IMR-90 (cell line): ENCODE results near the gene MMP8. TPM values are rescaled to one million over a fixed set of nuclear protein-coding genes. Genes with fewer than 3 reads are reported as not detected.
A peak's percentile ranks its signal among the peaks of the same experiment; 100 is the strongest.

Experiments
- ATAC-seq: fragments of 200-7000 bp; cut with Tn5 transposase; 2 replicates; pipeline ENCODE4 v1.9.1; 2020; ENCODE audit warnings: low read depth, mild to moderate bottlenecking, moderate library complexity
- BruUV-seq: library from RNA; stranded (reverse); fragments of 400-500 nt; replicated peaks from 2 replicates; lab custom pipeline; 2021; lab: Mats Ljungman, UMichigan
- CTCF ChIA-PET: fragments of 300-600 bp; formaldehyde crosslinking; extraction: SDS; loops from one replicate; lab custom pipeline; 2021; ENCODE audit warnings: antibody characterized with exemption; lab: Yijun Ruan, JAX
- POLR2A ChIA-PET: fragments of 300-600 bp; sonication (Branson Sonifier 250); formaldehyde crosslinking; loops from one replicate; lab custom pipeline; 2022; ENCODE audit warnings: antibody characterized with exemption; ENCODE audit not compliant: unreplicated experiment; lab: Charles Lee
- DNase-seq: peaks from one replicate; pipeline ENCODE4 v3.0.0; 2013
- H2AFZ ChIP-seq: replicated peaks from 2 replicates; pipeline ENCODE3; 2013; ENCODE audit warnings: low read length, mild to moderate bottlenecking; ENCODE audit not compliant: poor library complexity
- H2AK5ac ChIP-seq: 2 replicates; pipeline ENCODE4 v1.6.1; 2013; ENCODE audit warnings: low read depth, low read length, inconsistent platforms
- H2AK9ac ChIP-seq: replicated peaks from 2 replicates; pipeline ENCODE3; 2013; ENCODE audit warnings: mild to moderate bottlenecking, low read depth, low read length, moderate library complexity; ENCODE audit not compliant: poor library complexity
- H2BK120ac ChIP-seq: 2 replicates; pipeline ENCODE4 v1.6.1; 2013; ENCODE audit warnings: low read depth, low read length, inconsistent platforms
- H2BK15ac ChIP-seq: 3 replicates; pipeline ENCODE4 v1.6.1; 2013; ENCODE audit warnings: low read depth, low read length, inconsistent platforms
- H2BK20ac ChIP-seq: 2 replicates; pipeline ENCODE4 v1.6.1; 2013; ENCODE audit warnings: low read depth, mild to moderate bottlenecking, inconsistent platforms, low read length, moderate library complexity
- H2BK5ac ChIP-seq: 2 replicates; pipeline ENCODE4 v1.6.1; 2013; ENCODE audit warnings: mild to moderate bottlenecking, low read depth, low read length, inconsistent platforms; ENCODE audit not compliant: poor library complexity, severe bottlenecking
- H3K14ac ChIP-seq: replicated peaks from 2 replicates; pipeline ENCODE4 v1.6.1; 2013; ENCODE audit warnings: low read depth, low read length, inconsistent platforms
- H3K18ac ChIP-seq: 2 replicates; pipeline ENCODE4 v1.6.1; 2013; ENCODE audit warnings: low read depth, low read length, control low read depth
- H3K23ac ChIP-seq: 2 replicates; pipeline ENCODE4 v1.6.1; 2013; ENCODE audit warnings: low read depth, low read length, inconsistent platforms
- H3K27ac ChIP-seq: 2 replicates; pipeline ENCODE4 v1.5.1; 2013; ENCODE audit warnings: mild to moderate bottlenecking, control low read depth, low read length; ENCODE audit not compliant: insufficient read depth
- H3K27me3 ChIP-seq: 2 replicates; pipeline ENCODE4 v1.6.1; 2013; ENCODE audit warnings: low read length; ENCODE audit not compliant: control insufficient read depth, insufficient read depth
- H3K36me3 ChIP-seq: 2 replicates; pipeline ENCODE4 v1.6.1; 2013; ENCODE audit warnings: low read length, mixed read lengths; ENCODE audit not compliant: control insufficient read depth, insufficient read depth
- H3K4ac ChIP-seq: 2 replicates; pipeline ENCODE4 v1.6.1; 2013; ENCODE audit warnings: low read depth, low read length, inconsistent platforms
- H3K4me1 ChIP-seq: 2 replicates; pipeline ENCODE4 v1.6.1; 2013; ENCODE audit warnings: low read length, mixed read lengths; ENCODE audit not compliant: control insufficient read depth, insufficient read depth
- H3K4me2 ChIP-seq: 2 replicates; pipeline ENCODE4 v1.6.1; 2013; ENCODE audit warnings: low read depth, mild to moderate bottlenecking, control low read depth, low read length, moderate library complexity
- H3K4me3 ChIP-seq: 2 replicates; pipeline ENCODE4 v1.5.1; 2013; ENCODE audit warnings: low read depth, mild to moderate bottlenecking, control low read depth, low read length, moderate library complexity; ENCODE audit not compliant: insufficient read depth
- H3K56ac ChIP-seq: 2 replicates; pipeline ENCODE4 v1.6.1; 2013; ENCODE audit warnings: low read length, inconsistent platforms; ENCODE audit not compliant: insufficient read depth; ENCODE audit errors: extremely low read depth
- H3K79me1 ChIP-seq, 2 experiments: 2 replicates each; pipeline ENCODE4 v1.6.1; 2013; ENCODE audit warnings: low read length in 2 of 2, inconsistent platforms in 1 of 2, low read depth in 1 of 2
- H3K9ac ChIP-seq: 2 replicates; pipeline ENCODE4 v1.6.1; 2013; ENCODE audit warnings: low read depth, low read length, control low read depth
- H3K9me1 ChIP-seq: 2 replicates; pipeline ENCODE4 v1.6.1; 2013; ENCODE audit warnings: low read length, inconsistent platforms; ENCODE audit not compliant: insufficient read depth
- H3K9me3 ChIP-seq: 2 replicates; pipeline ENCODE4 v1.6.1; 2013; ENCODE audit warnings: low read length; ENCODE audit not compliant: control insufficient read depth, insufficient read depth
- H4K20me1 ChIP-seq: 2 replicates; pipeline ENCODE4 v1.6.1; 2013; ENCODE audit warnings: low read length, inconsistent platforms; ENCODE audit not compliant: insufficient read depth
- H4K5ac ChIP-seq: 2 replicates; pipeline ENCODE4 v1.6.1; 2013; ENCODE audit warnings: mild to moderate bottlenecking, low read depth, low read length, control low read depth
- H4K8ac ChIP-seq, 2 experiments: 2 replicates each; pipeline ENCODE4 v1.6.1; 2013; ENCODE audit warnings: low read depth in 2 of 2, low read length in 2 of 2, control low read depth in 1 of 2, inconsistent platforms in 1 of 2
- H4K91ac ChIP-seq: 2 replicates; pipeline ENCODE4 v1.6.1; 2013; ENCODE audit warnings: low read depth, low read length, inconsistent platforms; ENCODE audit not compliant: insufficient read depth
- BHLHE40 ChIP-seq: fragments of 150-350 bp; IDR thresholded peaks from 2 replicates; pipeline ENCODE4 v1.6.1; 2016; ENCODE audit warnings: mild to moderate bottlenecking, low read depth, low read length
- CHD1 ChIP-seq: IDR thresholded peaks from 2 replicates; pipeline ENCODE4 v1.6.1; 2012; ENCODE audit warnings: low read depth, low read length, improper control_type of control experiment
- CTCF ChIP-seq: conservative IDR thresholded peaks from 2 replicates; pipeline ENCODE4 v1.5.1; 2012; ENCODE audit warnings: mild to moderate bottlenecking, low read depth, low read length, improper control_type of control experiment
- FOS ChIP-seq: fragments of 150-350 bp; IDR thresholded peaks from 2 replicates; pipeline ENCODE4 v1.6.1; 2016; ENCODE audit warnings: low read depth, low read length
- MAZ ChIP-seq: IDR thresholded peaks from 2 replicates; pipeline ENCODE4 v1.6.1; 2012; ENCODE audit warnings: low read depth, mild to moderate bottlenecking, low read length, improper control_type of control experiment, moderate library complexity, borderline replicate concordance
- MXI1 ChIP-seq: IDR thresholded peaks from 2 replicates; pipeline ENCODE4 v1.6.1; 2012; ENCODE audit warnings: low read depth, mild to moderate bottlenecking, low read length, moderate library complexity, borderline replicate concordance
- POLR2A ChIP-seq: IDR thresholded peaks from 2 replicates; pipeline ENCODE4 v1.6.1; 2012; ENCODE audit warnings: mild to moderate bottlenecking, low read depth, low read length
- RAD21 ChIP-seq: IDR thresholded peaks from 2 replicates; pipeline ENCODE4 v1.6.1; 2012; ENCODE audit warnings: low read length, improper control_type of control experiment
- RCOR1 ChIP-seq: IDR thresholded peaks from 2 replicates; pipeline ENCODE4 v1.6.1; 2012; ENCODE audit warnings: mild to moderate bottlenecking, low read length, improper control_type of control experiment; ENCODE audit not compliant: insufficient replicate concordance
- RFX5 ChIP-seq: IDR thresholded peaks from 2 replicates; pipeline ENCODE4 v1.8.0; 2012; ENCODE audit warnings: low read depth, mild to moderate bottlenecking, low read length, moderate library complexity
- SMC3 ChIP-seq: fragments of 150-350 bp; IDR thresholded peaks from 2 replicates; pipeline ENCODE4 v1.6.1; 2016; ENCODE audit warnings: low read depth, mild to moderate bottlenecking, antibody characterized with exemption, low read length, moderate library complexity
- USF2 ChIP-seq: fragments of 150-350 bp; IDR thresholded peaks from 2 replicates; pipeline ENCODE4 v1.6.1; 2017; ENCODE audit warnings: mild to moderate bottlenecking, antibody characterized with exemption, low read length, low read depth
- WGBS, 2 experiments: methylation state at CpG; one replicate each; pipeline versions ENCODE4 v1.1.5 to v1.1.7; 2013; ENCODE audit warnings: missing lambda C conversion rate in 2 of 2; ENCODE audit not compliant: insufficient read length in 1 of 2; ENCODE audit errors: extremely low coverage in 2 of 2; 5-methylcytosine and 5-hydroxymethylcytosine counted together
- dilution Hi-C: fragments of 300-500 bp; cut with HindIII; formaldehyde crosslinking; loops from one replicate; pipeline ENCODE4 v1.14.3; 2018; ENCODE audit warnings: low sequenced_read_pairs; ENCODE audit not compliant: unreplicated experiment
- in situ Hi-C: fragments of 300-500 bp; cut with MboI; formaldehyde crosslinking; loops from 3 replicates; pipeline ENCODE4 v1.14.3; 2019; ENCODE audit warnings: low sequenced_read_pairs, inconsistent platforms, mixed read lengths
- intact Hi-C: fragments of 100-400 bp; cut with micrococcal nuclease; formaldehyde crosslinking; loops from 2 replicates; pipeline ENCODE4 v1.10.0; 2022
- polyA plus RNA-seq, 3 experiments: library from polyadenylated mRNA; depleted of rRNA; stranded (reverse); fragments of >200 nt; gene quantifications; 2 replicates each; pipeline ENCODE4 v1.2.3, GENCODE V29; 2012; ENCODE audit warnings: low replicate concordance in 1 of 3
- total RNA-seq: library from RNA; depleted of rRNA; stranded (reverse); fragments of >200 nt; gene quantifications from 2 replicates; pipeline ENCODE4 v1.2.3, GENCODE V29; 2012

MMP8 gene
- total and polyA plus RNA-seq, 2 of the 4 experiments (the other 2 are of a cell fraction), result 0.05 to 0.18 TPM

GRCh38 chr11:102669664-102670063 is 55.1 kb downstream of the MMP8 start:
- BruUV-seq, result no TSS peak
- Histone ChIP-seq H3K56ac (no peak overlapping the region), H3K79me1 (no peaks in the 10 kb centered on the region), H2AFZ (no peak overlapping the region), H3K27ac (no peak overlapping the region), H3K9ac (no peak overlapping the region), H4K8ac (no peak overlapping the region), H3K9me3 (no peaks in the 10 kb centered on the region), H2AK9ac (no peak overlapping the region), H3K18ac (no peak overlapping the region), H3K4ac (no peak overlapping the region), H3K27me3 (peaks cover 6% of the 10 kb centered on the region; the same call in 1 of the 2 replicates), H3K4me1 (no peaks in the 10 kb centered on the region), H2AK5ac (no peak overlapping the region), H2BK15ac (no peak overlapping the region), H2BK20ac (no peak overlapping the region), H3K14ac (no peak overlapping the region), H3K36me3 (no peaks in the 10 kb centered on the region), H3K9me1 (no peaks in the 10 kb centered on the region), H2BK5ac (no peak overlapping the region), H3K4me3 (no peak overlapping the region), H3K4me2 (no peak overlapping the region; the same call in 1 of the 2 replicates), H2BK120ac (no peak overlapping the region), H4K91ac (no peak overlapping the region), H4K5ac (no peak overlapping the region), H3K23ac (no peak overlapping the region), H4K20me1 (no peaks in the 10 kb centered on the region)
- intact Hi-C loops (loop anchor here (5.0 kb wide), 1 partner anchor 77 kb away; no protein-coding TSS in a partner anchor), in situ Hi-C loops (no loop called here), dilution Hi-C loops (no loop called here)
- ChIA-PET POLR2A (no interaction called here), CTCF (no interaction called here)
- TF ChIP-seq USF2 (no peak), RAD21 (no peak), RCOR1 (no peak), BHLHE40 (no peak), CTCF (no peak), CHD1 (no peak), SMC3 (no peak), MAZ (no peak), MXI1 (no peak), FOS (no peak), POLR2A (no peak), RFX5 (no peak)
- 67% methylated on average over 1 of the region's 3 CpGs; no CpG with 5 or more reads in 1 of the 2 experiments for WGBS, 2 experiments
- DNase-seq (peak; percentile 42), ATAC-seq (peak; percentile 65)
